Measurements from ENCODE around the gene HTRA2.
A peak's percentile ranks its signal among the peaks of the same experiment; 100 is the strongest.

The HTRA2 gene

GRCh38 chr2:74525717-74526648 is 3.8 kb upstream of the HTRA2 start, which contains the start of gene DQX1:
TSS of gene DQX1 (minus strand) at chr2:74526231. CDS start at chr2:74525729, 502 bp downstream.
- H3K4me3 ChIP-seq (ENCODE audit: low read depth, low read length), result no peak within 1 kb of the TSS
- H3K9ac ChIP-seq (ENCODE audit: low read length), result no peak within 1 kb of the TSS
- no peak within 1 kb of the TSS for H3K27ac ChIP-seq (ENCODE audit: low read depth, low read length)

GRCh38 chr2:74526649-74527230 is 3.0 kb upstream of the HTRA2 start:
- Histone ChIP-seq H3K4me1 (ENCODE audit: control insufficient read depth, insufficient read depth, low read length) (peaks cover 12% of the 10 kb centered on the region), H3K9me3 (ENCODE audit: control insufficient read depth, insufficient read depth, low read depth, low read length) (no peaks in the 10 kb centered on the region), H3K27me3 (ENCODE audit: control insufficient read depth, insufficient read depth, low read length) (peaks cover 16% of the 10 kb centered on the region; the same call in 1 of the 2 replicates), H3K9ac (ENCODE audit: low read length) (no peak overlapping the region), H3K36me3 (ENCODE audit: control insufficient read depth, insufficient read depth, low read length) (peaks cover 31% of the 10 kb centered on the region), H3K27ac (ENCODE audit: low read depth, low read length) (no peak overlapping the region), H3K4me3 (ENCODE audit: low read depth, low read length) (no peak overlapping the region)

More at GRCh38 chr2:74525717-74526648, 3.8 kb upstream of the HTRA2 start, which contains the start of gene DQX1:
- Histone ChIP-seq H3K4me1 (ENCODE audit: control insufficient read depth, insufficient read depth, low read length) (peaks cover 12% of the 10 kb centered on the region), H3K27me3 (ENCODE audit: control insufficient read depth, insufficient read depth, low read length) (peaks cover 23% of the 10 kb centered on the region), H3K36me3 (ENCODE audit: control insufficient read depth, insufficient read depth, low read length) (peaks cover 27% of the 10 kb centered on the region), H3K9me3 (ENCODE audit: control insufficient read depth, insufficient read depth, low read depth, low read length) (no peaks in the 10 kb centered on the region)

- no peak overlapping the region for H3K27ac ChIP-seq (ENCODE audit: low read depth, low read length)
- H3K4me3 ChIP-seq (ENCODE audit: low read depth, low read length), result no peak overlapping the region
- H3K27me3 ChIP-seq (ENCODE audit: control insufficient read depth, insufficient read depth, low read length), result peaks cover 6% of the 10 kb centered on the region; the same call in 1 of the 2 replicates
- H3K36me3 ChIP-seq (ENCODE audit: control insufficient read depth, insufficient read depth, low read length), result peaks cover 41% of the 10 kb centered on the region
- peaks cover 12% of the 10 kb centered on the region for H3K4me1 ChIP-seq (ENCODE audit: control insufficient read depth, insufficient read depth, low read length)
- H3K9ac ChIP-seq (ENCODE audit: low read length), result no peak overlapping the region
- no peaks in the 10 kb centered on the region for H3K9me3 ChIP-seq (ENCODE audit: control insufficient read depth, insufficient read depth, low read depth, low read length)
These were observed 2.0 kb upstream of the HTRA2 start for GRCh38 chr2:74527741-74528140.

- Histone ChIP-seq H3K4me1 (ENCODE audit: control insufficient read depth, insufficient read depth, low read length) (peaks cover 12% of the 10 kb centered on the region), H3K9me3 (ENCODE audit: control insufficient read depth, insufficient read depth, low read depth, low read length) (no peaks in the 10 kb centered on the region), H3K36me3 (ENCODE audit: control insufficient read depth, insufficient read depth, low read length) (peaks cover 50% of the 10 kb centered on the region), H3K4me3 (ENCODE audit: low read depth, low read length) (peak overlapping the region; percentile 99), H3K9ac (ENCODE audit: low read length) (peak overlapping the region; percentile 97), H3K27me3 (ENCODE audit: control insufficient read depth, insufficient read depth, low read length) (no peaks in the 10 kb centered on the region), H3K27ac (ENCODE audit: low read depth, low read length) (peak overlapping the region; percentile 90)
These were observed 955 bp upstream of the HTRA2 start for GRCh38 chr2:74528600-74529356.

- peaks cover 12% of the 10 kb centered on the region for H3K4me1 ChIP-seq (ENCODE audit: control insufficient read depth, insufficient read depth, low read length)
- no peaks in the 10 kb centered on the region for H3K27me3 ChIP-seq (ENCODE audit: control insufficient read depth, insufficient read depth, low read length)
- peak overlapping the region; percentile 99 for H3K4me3 ChIP-seq (ENCODE audit: low read depth, low read length)
- H3K27ac ChIP-seq (ENCODE audit: low read depth, low read length), result no peak overlapping the region; the same call in 1 of the 2 replicates
- H3K9ac ChIP-seq (ENCODE audit: low read length), result peak overlapping the region; percentile 62
- H3K9me3 ChIP-seq (ENCODE audit: control insufficient read depth, insufficient read depth, low read depth, low read length), result no peaks in the 10 kb centered on the region
- H3K36me3 ChIP-seq (ENCODE audit: control insufficient read depth, insufficient read depth, low read length), result peaks cover 58% of the 10 kb centered on the region
These were observed 780 bp downstream of the HTRA2 start for GRCh38 chr2:74530239-74531187.

GRCh38 chr2:74531666-74532065 is 1.9 kb downstream of the HTRA2 start:
- no peaks in the 10 kb centered on the region for H3K9me3 ChIP-seq (ENCODE audit: control insufficient read depth, insufficient read depth, low read depth, low read length)
- H3K36me3 ChIP-seq (ENCODE audit: control insufficient read depth, insufficient read depth, low read length), result peaks cover 49% of the 10 kb centered on the region
- H3K27me3 ChIP-seq (ENCODE audit: control insufficient read depth, insufficient read depth, low read length), result no peaks in the 10 kb centered on the region
- no peak overlapping the region for H3K27ac ChIP-seq (ENCODE audit: low read depth, low read length)
- no peak overlapping the region for H3K4me3 ChIP-seq (ENCODE audit: low read depth, low read length)
- H3K4me1 ChIP-seq (ENCODE audit: control insufficient read depth, insufficient read depth, low read length), result peaks cover 9% of the 10 kb centered on the region; the same call in 1 of the 2 replicates
- H3K9ac ChIP-seq (ENCODE audit: low read length), result no peak overlapping the region

GRCh38 chr2:74532222-74532621 is 2.5 kb downstream of the HTRA2 start:
- H3K4me3 ChIP-seq (ENCODE audit: low read depth, low read length), result no peak overlapping the region
- H3K27me3 ChIP-seq (ENCODE audit: control insufficient read depth, insufficient read depth, low read length), result no peaks in the 10 kb centered on the region
- H3K9me3 ChIP-seq (ENCODE audit: control insufficient read depth, insufficient read depth, low read depth, low read length), result no peaks in the 10 kb centered on the region
- H3K27ac ChIP-seq (ENCODE audit: low read depth, low read length), result no peak overlapping the region
- no peak overlapping the region for H3K9ac ChIP-seq (ENCODE audit: low read length)
- peaks cover 9% of the 10 kb centered on the region; the same call in 1 of the 2 replicates for H3K4me1 ChIP-seq (ENCODE audit: control insufficient read depth, insufficient read depth, low read length)
- peaks cover 44% of the 10 kb centered on the region for H3K36me3 ChIP-seq (ENCODE audit: control insufficient read depth, insufficient read depth, low read length)

- no peak overlapping the region for H3K9ac ChIP-seq (ENCODE audit: low read length)
- no peaks in the 10 kb centered on the region for H3K9me3 ChIP-seq (ENCODE audit: control insufficient read depth, insufficient read depth, low read depth, low read length)
- no peak overlapping the region for H3K4me3 ChIP-seq (ENCODE audit: low read depth, low read length)
- H3K4me1 ChIP-seq (ENCODE audit: control insufficient read depth, insufficient read depth, low read length), result peaks cover 8% of the 10 kb centered on the region; the same call in 1 of the 2 replicates
- H3K36me3 ChIP-seq (ENCODE audit: control insufficient read depth, insufficient read depth, low read length), result peaks cover 32% of the 10 kb centered on the region
- H3K27me3 ChIP-seq (ENCODE audit: control insufficient read depth, insufficient read depth, low read length), result no peaks in the 10 kb centered on the region
- no peak overlapping the region for H3K27ac ChIP-seq (ENCODE audit: low read depth, low read length)
These were observed 3.7 kb downstream of the HTRA2 start for GRCh38 chr2:74533464-74533863.

- Histone ChIP-seq H3K4me1 (ENCODE audit: control insufficient read depth, insufficient read depth, low read length) (peaks cover 5% of the 10 kb centered on the region; the same call in 1 of the 2 replicates), H3K27ac (ENCODE audit: low read depth, low read length) (no peak overlapping the region), H3K36me3 (ENCODE audit: control insufficient read depth, insufficient read depth, low read length) (peaks cover 32% of the 10 kb centered on the region), H3K4me3 (ENCODE audit: low read depth, low read length) (no peak overlapping the region), H3K9me3 (ENCODE audit: control insufficient read depth, insufficient read depth, low read depth, low read length) (no peaks in the 10 kb centered on the region), H3K9ac (ENCODE audit: low read length) (no peak overlapping the region), H3K27me3 (ENCODE audit: control insufficient read depth, insufficient read depth, low read length) (no peaks in the 10 kb centered on the region)
These were observed 4.7 kb downstream of the HTRA2 start for GRCh38 chr2:74534411-74534810.

- H3K36me3 ChIP-seq (ENCODE audit: control insufficient read depth, insufficient read depth, low read length), result peaks cover 32% of the 10 kb centered on the region
- no peaks in the 10 kb centered on the region for H3K9me3 ChIP-seq (ENCODE audit: control insufficient read depth, insufficient read depth, low read depth, low read length)
- no peak overlapping the region for H3K4me3 ChIP-seq (ENCODE audit: low read depth, low read length)
- no peak overlapping the region for H3K9ac ChIP-seq (ENCODE audit: low read length)
- no peak overlapping the region for H3K27ac ChIP-seq (ENCODE audit: low read depth, low read length)
- peaks cover 4% of the 10 kb centered on the region; the same call in 1 of the 2 replicates for H3K4me1 ChIP-seq (ENCODE audit: control insufficient read depth, insufficient read depth, low read length)
- no peaks in the 10 kb centered on the region for H3K27me3 ChIP-seq (ENCODE audit: control insufficient read depth, insufficient read depth, low read length)
These were observed 5.8 kb downstream of the HTRA2 start for GRCh38 chr2:74535440-74535965.
